Ishikawa (cell line): ENCODE measurements around the gene AP1S3.

Source experiments
- CEBPB ChIP-seq: IDR thresholded peaks from 2 replicates; pipeline ENCODE4 v1.6.1; 2012
- CREB1 ChIP-seq: IDR thresholded peaks from 2 replicates; pipeline ENCODE4 v1.6.1; 2012; ENCODE audit warnings: low read depth
- EGR1 ChIP-seq: IDR thresholded peaks from 2 replicates; pipeline ENCODE4 v1.6.1; 2012
- EP300 ChIP-seq: IDR thresholded peaks from 2 replicates; pipeline ENCODE4 v1.6.1; 2012; ENCODE audit warnings: borderline replicate concordance
- FOXM1 ChIP-seq: IDR thresholded peaks from 2 replicates; pipeline ENCODE4 v1.6.1; 2012; ENCODE audit warnings: low read depth, borderline replicate concordance
- NFIC ChIP-seq: IDR thresholded peaks from 2 replicates; pipeline ENCODE4 v1.6.1; 2012
- RAD21 ChIP-seq: IDR thresholded peaks from 2 replicates; pipeline ENCODE4 v1.6.1; 2012; ENCODE audit warnings: low read depth
- TAF1 ChIP-seq: IDR thresholded peaks from 2 replicates; pipeline ENCODE4 v1.6.1; 2012; ENCODE audit warnings: low read depth, mild to moderate bottlenecking
- TCF12 ChIP-seq: IDR thresholded peaks from 2 replicates; pipeline ENCODE4 v1.6.1; 2012; ENCODE audit warnings: low read depth
- TEAD4 ChIP-seq: IDR thresholded peaks from 2 replicates; pipeline ENCODE4 v1.6.1; 2012
- YY1 ChIP-seq: IDR thresholded peaks from 2 replicates; pipeline ENCODE4 v1.6.1; 2012; ENCODE audit warnings: low read depth
- ZBTB7A ChIP-seq: IDR thresholded peaks from 2 replicates; pipeline ENCODE4 v1.6.1; 2012; ENCODE audit warnings: low read depth
- TF ChIP-seq, protein P1 (sequence below): IDR thresholded peaks from 2 replicates; pipeline ENCODE4 v1.6.1; 2012; ENCODE audit warnings: low read depth, mild to moderate bottlenecking
- TF ChIP-seq, protein P2 (sequence below): IDR thresholded peaks from 2 replicates; pipeline ENCODE4 v1.6.1; 2012
- TF ChIP-seq, protein P3 (sequence below): IDR thresholded peaks from 2 replicates; pipeline ENCODE4 v1.6.1; 2012

AP1S3 gene

DNA sequence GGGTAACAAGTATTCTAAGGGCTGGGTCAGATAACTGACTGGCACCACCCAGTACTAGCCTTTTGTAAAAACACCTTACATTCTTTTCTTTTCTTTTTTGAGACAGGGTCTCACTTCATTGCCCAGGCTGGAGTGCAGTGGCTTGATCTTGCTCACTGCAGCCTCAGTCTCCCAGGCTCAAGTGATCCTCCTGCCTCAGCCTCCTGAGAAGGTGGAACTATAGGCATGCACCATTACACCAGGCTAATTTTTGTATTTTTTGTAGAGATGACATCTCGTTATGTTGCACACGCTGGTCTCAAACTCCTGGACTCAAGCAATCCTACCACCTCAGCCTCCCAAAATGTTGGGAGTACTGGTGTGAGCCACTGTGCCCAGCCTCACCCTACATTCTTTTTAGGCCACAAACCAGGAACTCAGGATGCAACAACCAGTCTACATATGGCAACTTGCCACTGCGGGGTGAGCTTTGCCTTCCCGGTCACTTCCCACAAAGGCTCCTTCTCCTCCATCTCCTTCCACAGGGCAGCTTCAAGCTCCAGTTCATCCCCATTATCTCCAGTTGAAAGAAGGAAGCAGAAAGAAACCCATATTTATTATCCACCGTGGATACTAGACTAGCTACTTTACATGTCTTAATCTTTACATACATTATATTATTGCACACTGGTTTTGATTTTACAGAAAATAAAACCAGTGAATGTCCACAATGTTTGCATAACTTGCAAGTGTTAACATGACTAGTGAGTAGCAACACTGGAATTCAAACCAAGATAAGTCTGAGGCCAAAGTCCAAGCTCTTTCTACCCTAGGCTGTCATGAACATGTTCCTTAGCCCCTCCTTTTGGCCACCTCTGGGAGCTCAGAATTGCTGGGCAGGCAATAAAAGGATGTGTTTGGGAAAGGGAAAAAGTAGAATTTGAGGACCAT lies 23.7 kb upstream of the AP1S3 start:
- TF ChIP-seq, protein P1, sequence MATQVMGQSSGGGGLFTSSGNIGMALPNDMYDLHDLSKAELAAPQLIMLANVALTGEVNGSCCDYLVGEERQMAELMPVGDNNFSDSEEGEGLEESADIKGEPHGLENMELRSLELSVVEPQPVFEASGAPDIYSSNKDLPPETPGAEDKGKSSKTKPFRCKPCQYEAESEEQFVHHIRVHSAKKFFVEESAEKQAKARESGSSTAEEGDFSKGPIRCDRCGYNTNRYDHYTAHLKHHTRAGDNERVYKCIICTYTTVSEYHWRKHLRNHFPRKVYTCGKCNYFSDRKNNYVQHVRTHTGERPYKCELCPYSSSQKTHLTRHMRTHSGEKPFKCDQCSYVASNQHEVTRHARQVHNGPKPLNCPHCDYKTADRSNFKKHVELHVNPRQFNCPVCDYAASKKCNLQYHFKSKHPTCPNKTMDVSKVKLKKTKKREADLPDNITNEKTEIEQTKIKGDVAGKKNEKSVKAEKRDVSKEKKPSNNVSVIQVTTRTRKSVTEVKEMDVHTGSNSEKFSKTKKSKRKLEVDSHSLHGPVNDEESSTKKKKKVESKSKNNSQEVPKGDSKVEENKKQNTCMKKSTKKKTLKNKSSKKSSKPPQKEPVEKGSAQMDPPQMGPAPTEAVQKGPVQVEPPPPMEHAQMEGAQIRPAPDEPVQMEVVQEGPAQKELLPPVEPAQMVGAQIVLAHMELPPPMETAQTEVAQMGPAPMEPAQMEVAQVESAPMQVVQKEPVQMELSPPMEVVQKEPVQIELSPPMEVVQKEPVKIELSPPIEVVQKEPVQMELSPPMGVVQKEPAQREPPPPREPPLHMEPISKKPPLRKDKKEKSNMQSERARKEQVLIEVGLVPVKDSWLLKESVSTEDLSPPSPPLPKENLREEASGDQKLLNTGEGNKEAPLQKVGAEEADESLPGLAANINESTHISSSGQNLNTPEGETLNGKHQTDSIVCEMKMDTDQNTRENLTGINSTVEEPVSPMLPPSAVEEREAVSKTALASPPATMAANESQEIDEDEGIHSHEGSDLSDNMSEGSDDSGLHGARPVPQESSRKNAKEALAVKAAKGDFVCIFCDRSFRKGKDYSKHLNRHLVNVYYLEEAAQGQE: no peak

DNA sequence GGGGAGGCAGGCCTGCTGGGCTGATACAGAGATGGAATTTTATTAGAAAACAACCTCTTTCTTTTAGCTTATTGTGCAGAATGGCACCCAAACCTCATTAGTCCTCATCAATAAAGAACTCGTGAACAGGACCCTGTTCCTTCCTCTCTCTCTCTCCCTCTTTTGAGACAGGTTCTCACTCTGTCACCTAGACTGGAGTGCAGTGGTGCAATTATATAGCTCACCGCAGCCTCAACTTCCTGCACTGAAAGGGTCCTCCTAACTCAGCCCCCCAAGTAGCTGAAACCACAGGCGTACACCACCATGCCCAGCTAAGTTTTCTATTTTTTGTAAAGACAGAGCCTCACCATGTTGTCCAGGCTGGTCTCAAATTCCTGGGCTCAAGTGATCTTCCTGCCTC lies 21.7 kb upstream of the AP1S3 start:
- TF ChIP-seq, protein P1: no peak
- no peak for TF ChIP-seq TCF12
- TF ChIP-seq TEAD4: no peak

DNA sequence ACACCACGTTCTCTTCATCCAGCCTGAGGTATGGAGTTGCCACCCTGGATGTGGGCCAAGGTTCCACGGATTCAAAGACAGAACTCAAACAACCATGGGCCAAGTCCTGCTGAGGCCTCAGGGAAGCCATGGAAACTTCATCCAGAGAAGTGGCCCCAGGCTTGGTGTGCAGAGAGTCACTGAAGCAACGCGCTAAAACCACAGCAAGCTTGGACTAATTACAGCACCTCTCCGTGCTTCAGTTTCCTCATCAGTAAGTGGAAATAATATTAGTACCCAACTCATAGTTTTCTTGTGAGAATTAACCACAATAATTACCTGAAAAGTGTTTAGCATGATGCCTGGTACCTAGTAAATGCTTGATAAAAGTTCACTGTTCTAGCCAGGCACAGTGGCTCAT lies 19.2 kb upstream of the AP1S3 start:
- TF ChIP-seq, protein P2, sequence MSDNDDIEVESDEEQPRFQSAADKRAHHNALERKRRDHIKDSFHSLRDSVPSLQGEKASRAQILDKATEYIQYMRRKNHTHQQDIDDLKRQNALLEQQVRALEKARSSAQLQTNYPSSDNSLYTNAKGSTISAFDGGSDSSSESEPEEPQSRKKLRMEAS: no peak
- no peak for TF ChIP-seq NFIC
- TF ChIP-seq CREB1: no peak
- no peak for TF ChIP-seq TAF1
- no peak for TF ChIP-seq TCF12

DNA sequence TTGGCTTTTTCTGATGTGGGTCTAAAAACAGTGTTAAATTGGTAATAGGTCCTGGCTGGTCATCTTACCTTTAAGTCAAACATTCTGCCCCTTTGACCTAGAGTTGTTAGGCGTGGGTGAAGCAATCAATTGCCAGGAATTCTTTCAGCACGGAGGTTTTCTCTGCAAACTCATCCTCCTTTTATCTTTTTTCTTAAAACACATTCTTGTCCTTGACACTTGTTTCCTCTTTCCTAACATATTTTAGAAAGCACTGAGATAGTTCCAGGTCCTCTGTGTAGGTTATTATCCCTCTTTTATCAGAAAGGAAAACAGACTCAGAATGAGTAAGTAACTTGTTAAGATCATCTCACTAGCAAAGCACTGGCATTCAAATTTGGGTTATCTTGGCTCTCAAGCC lies 18.6 kb upstream of the AP1S3 start:
- TF ChIP-seq TCF12 (no peak), EP300 (no peak), TEAD4 (no peak), EGR1 (no peak), TAF1 (no peak), YY1 (no peak), CREB1 (no peak), ZBTB7A (no peak), RAD21 (no peak), CEBPB (no peak), NFIC (no peak), FOXM1 (no peak)
- TF ChIP-seq, protein P3, sequence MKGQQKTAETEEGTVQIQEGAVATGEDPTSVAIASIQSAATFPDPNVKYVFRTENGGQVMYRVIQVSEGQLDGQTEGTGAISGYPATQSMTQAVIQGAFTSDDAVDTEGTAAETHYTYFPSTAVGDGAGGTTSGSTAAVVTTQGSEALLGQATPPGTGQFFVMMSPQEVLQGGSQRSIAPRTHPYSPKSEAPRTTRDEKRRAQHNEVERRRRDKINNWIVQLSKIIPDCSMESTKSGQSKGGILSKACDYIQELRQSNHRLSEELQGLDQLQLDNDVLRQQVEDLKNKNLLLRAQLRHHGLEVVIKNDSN: no peak
- TF ChIP-seq, protein P1: no peak
- TF ChIP-seq, protein P2: no peak

DNA sequence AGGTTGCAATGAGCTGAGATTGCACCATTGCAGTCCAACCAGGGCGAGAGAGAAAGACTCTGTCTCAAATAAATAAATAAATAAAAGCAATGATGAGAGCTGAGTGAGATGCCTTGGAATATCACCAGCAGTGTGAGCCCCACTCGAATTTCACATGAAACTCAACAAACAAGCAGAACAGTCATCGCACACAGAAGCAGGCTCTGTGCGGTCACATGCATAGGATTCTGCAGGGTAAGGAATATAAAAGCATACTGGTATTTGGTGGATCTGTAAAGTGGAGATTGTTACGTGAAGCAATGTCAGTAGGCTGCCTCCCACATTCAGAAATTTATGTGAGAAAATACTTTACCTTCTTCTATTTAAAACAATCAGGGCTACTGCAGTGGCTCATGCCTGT lies 18.0 kb upstream of the AP1S3 start:
- no peak for TF ChIP-seq CREB1

DNA sequence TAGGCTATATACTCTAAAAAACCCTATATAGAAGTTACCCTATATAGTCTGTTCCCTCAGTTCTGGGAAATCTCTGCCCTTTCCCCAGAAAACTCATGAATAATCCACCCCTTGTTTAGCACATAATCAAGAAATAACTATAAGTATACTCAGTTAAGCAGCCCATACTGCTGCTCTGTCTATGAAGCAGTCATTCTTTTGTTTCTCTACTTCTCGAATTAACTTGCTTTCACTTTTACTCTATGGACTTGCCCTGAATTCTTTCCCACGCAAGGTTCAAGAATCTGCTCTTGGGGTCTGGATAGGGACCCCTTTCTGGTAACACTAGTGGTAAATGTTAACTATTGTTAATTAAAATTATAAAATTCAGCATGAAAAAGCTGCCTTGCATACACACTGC lies 17.4 kb upstream of the AP1S3 start:
- no peak for TF ChIP-seq EP300
- TF ChIP-seq RAD21: no peak
- TF ChIP-seq YY1: no peak
- no peak for TF ChIP-seq CREB1
- TF ChIP-seq, protein P3: no peak
- TF ChIP-seq TEAD4: no peak
- no peak for TF ChIP-seq TAF1
- TF ChIP-seq CEBPB: no peak
- no peak for TF ChIP-seq EGR1
- no peak for TF ChIP-seq ZBTB7A
- TF ChIP-seq, protein P1: no peak
- TF ChIP-seq NFIC: no peak
- no peak for TF ChIP-seq TCF12
- TF ChIP-seq FOXM1: no peak
- TF ChIP-seq, protein P2: no peak
